RPMI7951 (cell line): Measurements from ENCODE around the gene CD82. TPM values are rescaled to one million over a fixed set of nuclear protein-coding genes. Genes with fewer than 3 reads are reported as not detected.

Experiments used
- DNase-seq: peaks from one replicate; pipeline ENCODE4 v3.0.0-alpha.2; 2012; ENCODE audit warnings: low read depth
- total RNA-seq: library from RNA; depleted of rRNA; stranded (reverse); fragments of >200 nt; shearing (Covaris generic); gene quantifications from 2 replicates; pipeline ENCODE4 v1.2.3, GENCODE V29; 2014

The CD82 gene
- total RNA-seq, 1 experiment from 2014 or later, result 83.6 TPM

DNA sequence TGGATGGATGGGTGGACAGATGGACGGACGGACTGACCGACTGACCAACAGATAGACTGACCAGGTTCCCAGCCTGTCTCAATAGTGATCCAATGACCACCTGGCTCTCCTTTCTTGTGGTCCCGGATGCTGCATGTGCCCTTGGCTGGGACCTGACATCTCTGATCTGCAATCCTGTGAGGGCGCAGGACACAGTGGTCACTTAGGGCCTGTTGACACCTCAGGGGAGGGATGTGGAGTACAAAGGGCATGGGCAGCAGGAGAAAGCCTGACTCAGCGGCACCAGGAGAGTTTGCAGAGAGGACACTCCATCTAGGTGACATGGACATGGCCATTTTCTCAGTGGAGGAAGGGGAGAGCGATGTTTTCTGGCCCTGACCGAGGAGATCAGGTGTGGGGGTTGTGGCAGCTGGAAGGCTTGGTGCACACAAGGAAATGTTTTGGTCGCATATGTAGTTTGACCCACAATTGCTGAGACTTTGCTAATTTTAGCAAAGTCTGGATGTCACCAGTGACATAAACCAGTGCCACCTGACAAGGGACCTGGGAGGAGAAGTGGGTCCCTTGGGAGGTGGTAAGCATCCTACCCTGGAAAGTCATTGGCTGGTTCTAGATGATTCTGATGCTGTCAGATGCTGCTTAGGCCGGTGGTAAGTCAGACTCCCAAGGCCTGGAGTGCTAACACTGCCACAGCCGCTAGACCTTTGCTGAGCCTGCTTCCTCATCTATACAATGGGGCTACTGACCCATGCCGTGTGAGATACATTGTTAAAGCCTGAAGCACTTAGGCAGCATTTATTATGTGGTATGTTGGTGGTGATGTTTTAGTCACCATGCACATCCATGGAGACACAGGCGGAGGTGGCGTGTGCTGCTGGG is 50.7 kb downstream of the CD82 start:
- DNase-seq, result no peak

DNA sequence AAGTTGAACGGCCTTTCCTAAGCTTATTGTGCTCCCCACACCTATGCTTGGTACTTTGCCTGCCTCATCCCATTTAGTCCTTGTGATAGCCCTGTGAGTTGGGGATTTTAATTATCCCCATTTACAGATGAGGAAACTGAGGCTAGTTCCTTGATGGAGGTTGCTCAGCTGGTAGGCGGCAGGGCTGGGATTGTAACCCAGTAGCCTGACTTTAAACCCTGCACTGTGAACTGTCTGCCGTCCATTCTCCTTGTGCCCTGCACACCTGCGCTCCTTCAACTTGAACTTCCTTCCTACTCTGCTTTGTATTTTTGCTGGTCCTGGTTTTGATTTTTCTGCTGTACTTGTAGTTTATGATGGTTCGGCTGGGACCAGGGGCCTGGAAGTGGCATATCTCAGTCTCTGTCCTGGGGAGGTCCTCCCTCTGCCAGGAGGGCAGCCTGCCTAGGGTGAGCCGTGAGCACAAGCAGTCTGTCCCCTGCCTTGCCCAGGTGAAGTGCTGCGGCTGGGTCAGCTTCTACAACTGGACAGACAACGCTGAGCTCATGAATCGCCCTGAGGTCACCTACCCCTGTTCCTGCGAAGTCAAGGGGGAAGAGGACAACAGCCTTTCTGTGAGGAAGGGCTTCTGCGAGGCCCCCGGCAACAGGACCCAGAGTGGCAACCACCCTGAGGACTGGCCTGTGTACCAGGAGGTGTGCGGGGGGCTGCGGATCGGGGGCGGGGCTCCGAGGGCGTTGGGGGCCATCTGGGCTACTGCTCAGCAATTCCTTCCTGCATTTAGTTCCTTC is 52.4 kb downstream of the CD82 start:
- no peak for DNase-seq

DNA sequence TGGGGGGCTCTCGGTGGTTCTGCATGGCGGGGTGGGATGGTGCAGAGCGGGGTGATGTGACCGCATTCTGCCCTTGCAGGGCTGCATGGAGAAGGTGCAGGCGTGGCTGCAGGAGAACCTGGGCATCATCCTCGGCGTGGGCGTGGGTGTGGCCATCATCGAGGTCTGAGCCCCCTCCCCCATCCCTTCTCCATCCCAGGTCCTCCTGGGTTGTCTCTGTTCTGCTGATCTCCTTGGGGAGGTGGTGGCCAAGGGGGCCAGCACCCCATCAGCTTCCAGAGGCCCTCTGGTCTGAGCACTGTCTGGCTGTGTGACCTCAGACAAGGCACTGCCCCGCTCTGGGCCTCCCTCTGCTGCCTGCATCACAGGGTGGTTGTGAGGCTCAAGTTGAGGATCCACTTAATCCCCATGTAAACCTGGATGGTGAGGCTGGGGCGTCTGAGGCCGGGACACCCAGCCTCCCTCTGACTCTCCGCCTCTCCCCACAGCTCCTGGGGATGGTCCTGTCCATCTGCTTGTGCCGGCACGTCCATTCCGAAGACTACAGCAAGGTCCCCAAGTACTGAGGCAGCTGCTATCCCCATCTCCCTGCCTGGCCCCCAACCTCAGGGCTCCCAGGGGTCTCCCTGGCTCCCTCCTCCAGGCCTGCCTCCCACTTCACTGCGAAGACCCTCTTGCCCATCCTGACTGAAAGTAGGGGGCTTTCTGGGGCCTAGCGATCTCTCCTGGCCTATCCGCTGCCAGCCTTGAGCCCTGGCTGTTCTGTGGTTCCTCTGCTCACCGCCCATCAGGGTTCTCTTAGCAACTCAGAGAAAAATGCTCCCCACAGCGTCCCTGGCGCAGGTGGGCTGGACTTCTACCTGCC is 53.3 kb downstream of the CD82 start:
- no peak for DNase-seq

DNA sequence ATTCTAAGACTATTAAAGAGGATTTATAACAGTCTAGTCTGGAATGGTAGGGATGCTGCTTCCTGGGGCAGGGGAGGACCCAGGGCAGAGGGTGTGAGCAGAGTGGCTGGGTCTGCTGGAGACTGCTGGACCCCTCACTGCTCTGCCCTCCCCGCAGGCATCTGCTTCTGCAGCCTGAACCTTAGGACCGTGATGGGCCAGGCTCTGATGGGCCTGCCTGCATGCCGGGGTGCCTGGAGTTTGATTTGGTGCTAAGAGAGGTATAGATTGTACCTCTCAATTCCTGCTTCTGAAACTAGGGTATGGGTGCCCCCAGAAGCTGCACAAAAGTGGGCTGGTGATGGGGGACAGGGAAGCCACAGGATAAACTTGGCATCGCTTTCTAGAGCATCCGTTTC is 54.9 kb downstream of the CD82 start:
- no peak for DNase-seq

DNA sequence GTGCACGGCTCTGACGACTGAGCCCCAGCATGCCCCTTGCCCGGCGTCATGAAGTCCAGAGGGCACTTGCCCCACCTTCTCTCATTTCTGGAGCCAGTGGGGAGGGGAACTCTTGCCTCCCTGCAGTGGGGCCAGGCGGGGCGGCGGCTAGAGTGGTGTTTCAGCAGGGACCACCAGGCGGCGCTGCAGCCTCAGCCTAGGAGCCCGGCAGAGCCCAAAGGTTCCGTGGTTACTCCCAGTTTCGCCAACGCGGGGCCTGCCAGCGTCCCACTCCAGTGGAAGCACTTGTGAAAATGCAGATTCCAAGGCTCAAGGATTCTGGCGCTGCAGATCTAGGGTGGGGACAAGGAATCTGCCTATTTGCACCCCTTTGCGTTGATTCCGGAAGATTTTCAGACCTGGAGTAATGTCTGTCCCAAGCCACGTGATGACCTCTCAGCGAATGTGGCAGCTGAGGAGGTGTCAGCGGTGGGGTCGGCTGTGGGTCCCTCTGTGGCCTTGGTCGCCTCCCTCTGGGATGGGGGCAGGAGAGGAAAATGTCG is 55.7 kb downstream of the CD82 start:
- peak; percentile 27 for DNase-seq

DNA sequence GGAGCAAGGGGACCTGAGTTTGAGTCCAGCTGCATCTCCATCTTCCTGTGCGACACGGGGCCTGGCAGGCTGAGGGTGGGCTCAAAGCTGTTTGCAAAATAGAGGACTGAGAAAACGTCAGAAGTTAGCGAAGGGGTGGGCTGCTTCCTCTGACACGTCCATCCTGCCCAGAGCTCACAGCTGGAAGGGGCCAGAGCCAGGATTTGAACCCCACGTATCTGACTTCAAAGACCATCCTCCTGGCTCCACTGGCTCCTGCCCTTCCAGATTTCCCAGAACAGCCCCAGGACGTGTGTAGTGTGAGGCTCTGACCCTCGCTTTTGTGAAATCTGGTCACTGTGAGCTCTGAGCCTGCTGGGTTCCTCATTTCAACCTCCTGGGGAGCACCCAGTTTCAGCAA is 56.3 kb downstream of the CD82 start:
- no peak for DNase-seq

DNA sequence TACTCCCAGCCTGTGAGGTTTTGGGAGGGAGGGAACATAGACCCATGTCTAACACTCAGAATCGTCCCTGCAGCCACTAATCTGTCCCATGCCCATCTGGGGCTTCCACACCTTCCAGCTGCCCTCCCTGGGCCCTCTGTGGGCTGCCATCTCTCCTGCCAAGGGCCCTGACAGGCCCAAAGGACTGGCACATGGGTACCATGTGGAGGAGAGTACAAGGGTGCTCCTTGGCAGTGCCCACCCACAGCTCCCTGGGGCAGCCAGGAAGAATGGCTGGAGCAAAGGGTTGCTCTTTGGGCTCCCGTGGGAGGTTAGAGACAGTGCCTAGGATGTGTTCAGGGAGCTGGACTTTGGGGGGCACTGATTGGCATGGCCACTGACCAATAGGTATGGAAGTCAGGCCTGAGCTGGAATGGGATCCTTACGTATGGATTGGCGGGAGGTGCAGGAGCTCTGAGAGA is 56.8 kb downstream of the CD82 start:
- no peak for DNase-seq

DNA sequence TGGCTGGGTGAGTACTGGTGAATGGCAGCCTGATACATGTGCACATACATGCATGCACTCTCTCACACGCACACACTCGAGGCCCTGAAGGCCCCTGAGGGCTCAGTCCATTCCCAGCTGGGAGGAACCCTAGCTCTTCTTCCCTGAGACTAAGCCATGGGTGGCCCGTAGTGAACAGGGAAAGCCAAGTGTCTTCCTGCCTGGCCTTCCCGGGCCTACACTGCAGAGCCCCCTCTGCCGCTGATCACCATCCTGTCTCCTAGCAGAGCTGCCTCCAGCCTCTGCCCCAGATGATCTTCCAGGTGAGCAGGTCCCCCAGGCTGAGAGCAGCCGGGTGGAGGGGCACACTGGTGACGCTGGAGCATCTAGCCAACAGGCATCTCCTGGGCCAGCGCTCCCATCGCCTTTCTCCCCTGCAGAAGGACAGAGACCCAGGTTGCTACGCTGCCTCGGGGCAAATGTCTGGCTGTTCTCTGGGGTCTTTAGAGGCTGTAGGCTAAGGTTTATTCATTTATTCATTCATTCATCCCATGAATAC is 57.3 kb downstream of the CD82 start:
- no peak for DNase-seq

DNA sequence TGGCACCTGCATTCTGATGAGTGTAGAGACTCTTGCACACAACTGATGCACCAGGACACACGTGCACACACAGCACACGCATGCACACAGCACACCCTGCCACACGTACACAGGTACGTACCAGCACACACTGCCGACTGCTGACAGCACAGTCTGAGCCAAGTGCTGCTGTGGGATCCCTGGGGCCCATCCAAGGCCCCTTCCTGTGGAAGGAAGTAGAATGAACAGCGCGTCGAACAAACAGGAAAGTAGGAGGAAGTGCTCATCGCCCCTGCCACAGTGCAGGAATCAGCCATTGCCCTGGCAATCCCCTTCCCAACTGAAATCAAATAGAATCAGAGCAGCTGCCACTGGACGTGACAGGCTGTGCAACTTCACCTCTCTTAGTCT is 57.9 kb downstream of the CD82 start:
- no peak for DNase-seq

DNA sequence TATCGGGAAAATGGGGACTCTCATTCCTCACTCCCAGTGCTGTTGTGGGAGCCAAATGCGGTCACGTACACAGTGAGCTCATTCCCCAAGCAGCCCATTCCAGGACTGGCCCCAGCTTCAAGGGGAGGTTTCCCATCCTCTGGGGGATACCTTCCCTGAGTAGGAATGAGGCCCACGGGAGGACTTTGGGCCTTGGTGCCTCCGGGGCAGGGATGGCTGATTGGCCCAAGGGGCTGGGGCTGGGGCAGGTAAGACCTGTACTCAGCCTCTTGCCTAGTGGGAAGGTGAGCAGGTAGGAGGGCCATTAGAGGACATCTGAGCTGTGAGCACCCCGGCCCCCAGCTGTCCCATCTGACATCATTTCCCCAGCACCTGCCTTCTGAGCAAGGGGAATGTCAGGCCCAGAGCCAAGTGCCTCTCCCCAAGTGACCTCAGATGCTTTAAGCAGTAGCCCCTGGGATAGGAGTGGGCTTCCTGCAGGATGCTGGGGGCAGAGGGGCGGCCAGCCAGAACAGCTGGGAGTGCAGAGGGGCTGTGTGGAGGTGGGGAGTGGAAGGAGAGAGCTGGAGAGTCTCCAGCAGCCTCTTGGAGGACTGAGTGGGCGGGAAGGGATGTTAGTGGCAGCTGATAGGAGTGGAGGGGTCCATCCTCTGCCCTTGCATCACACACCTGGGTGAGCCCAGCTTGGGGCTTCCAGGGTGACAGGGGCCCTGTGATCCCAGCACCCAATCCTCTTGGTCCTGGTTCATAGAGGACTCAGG is 58.4 kb downstream of the CD82 start:
- DNase-seq, result no peak

DNA sequence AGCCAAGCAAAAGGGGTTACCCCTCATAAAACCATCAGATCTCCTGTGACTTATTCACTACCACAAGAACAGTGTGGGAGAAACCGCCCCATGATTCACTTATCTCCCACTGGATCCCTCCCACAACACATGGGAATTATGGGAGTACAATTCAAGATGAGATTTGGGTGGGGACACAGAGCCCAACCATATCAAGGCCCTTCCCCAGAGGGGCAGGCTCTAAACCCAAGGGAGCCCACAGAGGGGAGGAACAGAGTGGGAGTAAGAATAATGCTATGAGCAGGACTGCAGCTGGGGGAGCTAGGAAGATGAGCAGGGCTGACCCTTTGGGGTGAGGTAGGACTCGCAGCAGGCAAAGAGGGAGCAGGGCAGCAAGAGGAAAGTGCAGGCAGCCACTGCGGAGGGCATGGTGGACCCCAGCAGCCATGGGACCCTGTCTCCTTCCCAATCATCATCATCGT is 59.3 kb downstream of the CD82 start:
- DNase-seq, result peak; percentile 37

DNA sequence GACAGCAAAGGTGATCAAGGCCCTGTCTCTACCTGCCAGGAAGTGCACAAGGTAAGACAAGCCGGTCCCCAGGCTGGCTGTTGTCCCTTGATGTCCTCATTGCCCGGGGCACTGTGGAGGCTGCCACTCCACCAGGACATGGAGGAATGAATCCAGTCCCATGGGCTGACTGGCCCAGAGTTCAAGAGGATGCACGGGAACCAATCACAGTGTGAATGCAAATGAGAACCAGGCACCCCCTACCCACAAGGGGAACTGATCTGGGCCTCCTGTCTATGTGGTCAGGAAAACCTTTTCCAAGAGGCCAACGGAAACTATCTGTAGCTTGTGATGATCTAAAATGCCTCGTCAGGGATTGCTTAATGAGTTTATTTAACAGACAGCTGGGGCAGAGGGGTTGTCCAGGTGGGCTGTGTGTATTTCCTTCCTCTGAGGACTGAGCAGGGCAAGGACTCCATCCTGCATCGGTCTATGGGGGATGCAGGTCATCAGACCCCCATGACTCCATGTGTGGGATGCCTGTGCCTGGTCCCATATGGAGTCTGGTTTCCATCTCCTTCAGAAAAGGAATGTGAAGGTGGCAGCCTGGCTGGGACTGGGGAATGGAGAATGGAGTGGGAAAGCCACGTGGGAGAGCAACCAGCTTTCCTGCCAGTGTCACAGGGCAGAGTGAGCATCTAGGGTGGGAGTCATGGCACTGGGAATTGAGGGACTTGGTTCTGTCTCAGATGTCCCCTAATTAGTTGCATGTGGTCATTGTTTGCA is 60.5 kb downstream of the CD82 start:
- no peak for DNase-seq

DNA sequence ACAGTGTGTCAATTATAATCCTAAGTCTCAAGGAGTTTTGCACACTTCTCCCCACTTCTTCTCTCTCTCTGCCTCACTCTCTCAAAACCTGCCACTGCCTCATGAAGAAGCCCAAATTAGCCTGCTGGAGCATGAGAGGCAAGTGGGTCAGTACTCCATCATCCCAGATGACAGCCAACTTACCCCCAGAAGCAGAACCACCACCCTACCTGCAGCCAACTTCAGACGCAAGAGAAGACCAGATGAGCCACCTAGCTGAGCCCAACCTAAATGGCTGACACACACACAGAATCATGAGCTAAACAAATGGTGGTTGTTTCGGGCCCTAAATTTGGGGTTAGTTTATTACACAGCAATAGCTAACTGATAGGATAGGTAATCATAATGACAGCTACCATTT is 61.2 kb downstream of the CD82 start:
- DNase-seq, result no peak

DNA sequence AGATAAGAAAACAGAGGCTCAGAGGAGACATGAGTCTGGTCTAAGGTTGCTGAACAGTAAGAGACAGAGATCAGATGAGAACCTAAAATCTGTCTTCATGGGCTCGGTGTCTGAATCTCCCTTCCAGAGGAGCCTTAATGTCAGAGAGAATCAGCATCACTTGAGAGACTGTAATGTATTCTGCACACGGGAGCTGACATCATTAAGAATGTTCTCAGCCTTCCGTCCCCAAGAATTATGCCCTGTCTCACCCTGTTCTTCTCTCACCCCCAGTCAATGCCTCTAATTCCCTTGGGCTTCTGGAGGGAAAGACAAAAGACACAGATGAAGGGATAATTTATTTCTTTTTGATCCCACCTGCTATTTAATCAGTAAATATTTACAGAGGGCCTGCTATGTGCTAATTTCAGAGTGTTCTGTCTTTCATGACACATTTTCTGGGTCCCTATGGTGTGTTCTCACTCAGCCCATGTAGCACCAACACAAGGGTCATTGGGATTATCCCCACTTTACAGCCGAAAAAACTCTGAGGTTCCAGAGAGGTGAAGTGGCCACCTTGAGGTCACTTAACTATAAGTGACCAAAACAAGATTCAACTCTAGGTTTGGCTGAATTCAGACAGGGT is 61.8 kb downstream of the CD82 start:
- no peak for DNase-seq

DNA sequence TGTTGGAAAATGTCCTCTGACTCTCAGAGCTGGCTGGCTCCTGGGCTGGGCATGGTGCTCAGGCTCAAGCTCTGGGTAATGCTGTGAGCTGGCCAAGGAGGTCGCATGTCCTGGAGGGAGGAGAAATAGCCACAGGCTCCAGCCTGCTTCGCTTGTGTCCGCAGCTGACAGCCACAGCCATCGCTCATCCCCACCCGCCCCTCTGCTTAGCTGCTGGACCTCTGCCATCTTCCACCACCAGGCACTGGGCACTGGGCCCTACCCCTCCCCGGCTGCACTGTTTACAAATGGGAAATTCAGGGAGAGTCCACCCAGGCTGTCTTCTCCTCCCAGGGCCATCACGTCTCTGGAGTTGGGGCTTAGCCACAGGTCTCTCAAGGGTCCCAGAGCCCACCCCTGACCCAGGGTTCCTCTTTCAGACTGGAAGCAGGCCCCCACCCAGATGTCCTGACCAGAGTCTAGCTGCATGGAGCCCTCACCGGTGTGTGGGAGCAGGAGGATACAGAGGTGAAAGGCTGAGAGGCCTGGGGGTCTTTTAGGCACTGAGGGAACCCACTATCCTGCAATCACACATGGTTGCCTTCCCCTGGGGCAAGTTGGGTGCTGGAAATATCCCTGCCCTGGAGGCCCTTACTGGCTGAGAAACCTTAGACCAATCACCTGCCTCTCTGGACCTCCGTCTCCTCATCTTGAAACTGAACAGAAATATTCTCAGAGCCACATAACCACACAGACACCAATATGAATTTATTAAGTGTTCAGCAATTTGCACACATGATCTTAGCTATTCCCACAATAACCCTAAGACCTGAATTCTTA is 62.7 kb downstream of the CD82 start:
- DNase-seq, result peak; percentile 87

DNA sequence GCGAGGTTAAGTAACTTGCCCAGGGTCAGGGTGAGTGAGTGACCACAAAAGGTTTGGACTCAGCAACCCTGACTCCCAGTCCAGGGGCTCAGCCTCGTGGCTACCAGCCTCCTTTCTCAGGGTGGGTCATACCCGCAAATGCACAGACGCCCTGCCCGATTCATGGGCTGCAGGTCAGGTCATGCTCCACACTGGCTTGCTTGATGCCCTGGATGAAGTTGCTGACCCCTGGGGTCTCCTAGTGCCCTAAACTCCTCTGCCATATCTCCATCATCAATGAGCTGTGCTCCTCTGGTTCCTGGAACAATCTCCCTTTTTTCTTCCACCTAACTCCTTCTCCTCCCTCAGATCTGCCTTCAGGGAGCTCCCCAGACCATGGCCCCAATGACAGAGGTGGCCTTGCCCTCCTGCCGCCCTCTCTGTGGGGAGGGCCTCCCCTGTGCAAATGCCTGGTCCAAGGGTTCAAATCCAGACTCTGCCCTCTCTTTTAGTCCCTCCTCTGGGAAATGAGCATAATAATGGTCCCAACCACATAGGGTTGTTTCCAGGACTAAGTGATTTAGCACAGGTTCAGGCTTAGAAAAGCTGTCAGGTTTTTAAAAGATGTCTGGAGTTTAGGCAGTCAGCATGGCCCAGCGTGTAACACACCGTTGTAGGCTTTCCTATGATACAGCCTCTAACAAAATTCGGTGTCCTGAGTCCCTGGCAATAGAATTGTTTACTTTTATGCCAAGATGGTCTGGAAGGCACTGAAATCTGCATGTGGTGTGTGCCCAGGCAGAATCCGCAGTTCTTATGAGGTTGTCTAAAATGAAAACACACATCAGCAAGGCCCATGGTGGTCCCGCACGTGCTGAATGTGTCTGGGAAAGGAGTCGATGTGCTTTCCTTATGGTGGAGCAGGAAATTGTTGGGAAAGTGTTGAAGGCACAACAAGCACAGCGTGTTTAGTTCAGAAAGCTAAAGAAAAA is 63.6 kb downstream of the CD82 start:
- no peak for DNase-seq

DNA sequence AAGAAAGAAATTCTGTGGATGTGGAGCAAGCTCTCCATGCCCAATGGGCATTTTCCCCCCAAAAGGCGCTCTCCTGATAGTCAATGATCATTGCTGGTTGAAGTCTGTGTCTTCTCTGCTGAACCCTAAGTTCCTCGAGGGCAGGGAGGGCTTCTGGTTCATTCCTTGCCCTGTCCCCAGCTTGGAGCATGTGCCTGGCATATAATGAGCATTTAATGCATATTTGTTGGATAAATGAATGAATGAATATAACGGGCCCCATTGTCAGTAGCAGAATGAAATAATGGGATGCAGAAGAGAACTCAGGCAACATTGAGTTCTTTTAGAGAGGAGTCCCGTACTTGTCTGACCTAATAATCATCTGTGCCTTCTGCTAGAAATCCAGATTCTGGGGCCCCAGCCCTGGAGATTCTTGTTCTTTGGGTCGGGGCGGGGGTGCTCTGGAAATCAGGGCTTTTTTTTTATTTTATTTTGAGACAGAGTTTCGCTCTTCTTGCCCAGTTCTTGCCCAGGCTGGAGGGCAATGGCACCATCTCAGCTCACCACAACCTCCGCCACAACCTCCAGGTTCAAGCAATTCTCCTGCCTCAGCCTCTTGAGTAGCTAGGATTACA is 64.4 kb downstream of the CD82 start:
- DNase-seq, result no peak
